Activated T-helper 1 cell treated with anti-CD3 and anti-CD28 coated beads, Interleukin-12 subunit alpha, Interleukin-12 subunit beta, Interleukin-2, Interleukin-4 antibody, amounts not matched to agents 30 ng/mL and 10 ng/mL and 1 ng/mL, durations not matched to agents 14 hours and 24 hours and 36 hours (primary cell): ENCODE results near the gene OR51G2. TPM values are rescaled to one million over a fixed set of nuclear protein-coding genes. Genes with fewer than 3 reads are reported as not detected.

Experiments
- DNase-seq: peaks from one replicate; pipeline ENCODE4 v3.0.0; 2021; ENCODE audit warnings: low spot score
- H3K27ac Mint-ChIP-seq: one replicate; pipeline ENCODE4 v1.8.0; 2021; ENCODE audit warnings: mild to moderate bottlenecking, mixed read lengths
- H3K27me3 Mint-ChIP-seq: one replicate; pipeline ENCODE4 v1.8.0; 2022; ENCODE audit warnings: mild to moderate bottlenecking, moderate library complexity, mixed read lengths; ENCODE audit not compliant: insufficient read depth
- H3K36me3 Mint-ChIP-seq: one replicate; pipeline ENCODE4 v1.8.0; 2021; ENCODE audit warnings: low read depth, mixed read lengths
- H3K4me1 Mint-ChIP-seq: one replicate; pipeline ENCODE4 v1.8.0; 2021; ENCODE audit warnings: low read depth, mixed read lengths
- H3K4me3 Mint-ChIP-seq: one replicate; pipeline ENCODE4 v1.8.0; 2021; ENCODE audit warnings: mild to moderate bottlenecking, moderate library complexity, mixed read lengths
- H3K9me3 Mint-ChIP-seq: one replicate; pipeline ENCODE4 v1.8.0; 2021; ENCODE audit warnings: mixed read lengths
- intact Hi-C: fragments of 100-400 bp; cut with micrococcal nuclease; formaldehyde crosslinking; loops from one replicate; pipeline ENCODE4 v1.15.1; 2024
- total RNA-seq: library from RNA; stranded (reverse); gene quantifications from 2 replicates; pipeline ENCODE4 v1.2.3, GENCODE V29; 2022

OR51G2 gene
- total RNA-seq, 1 donor from 2014 or later, result not detected

DNA sequence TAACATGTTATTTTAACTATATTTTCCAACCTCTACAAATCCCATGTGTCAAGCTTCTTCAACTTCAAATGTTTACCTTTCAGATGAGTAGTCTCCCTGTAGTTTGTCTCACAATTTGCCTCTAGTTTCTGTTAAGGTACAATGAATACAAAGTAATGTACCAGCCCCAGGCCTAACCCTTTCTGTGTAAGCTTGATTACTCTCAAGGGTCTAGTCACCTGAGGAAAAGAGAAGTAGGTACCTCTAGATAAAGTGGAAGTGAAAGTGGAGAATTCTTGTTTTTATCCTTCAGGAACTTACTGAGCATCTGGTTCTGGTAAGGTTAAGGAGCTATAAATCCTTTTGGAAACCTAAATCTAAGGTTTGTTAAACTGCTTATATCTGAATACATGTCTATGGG, 15.7 kb downstream of the OR51G2 start, which contains the start of gene OR51A7:
TSS of gene OR51A7 (plus strand) at position 300 of the 400 bp plus-strand sequence. CDS start 3,587 bp downstream, outside the sequence.
- no peaks in the 10 kb centered on the region for H3K27me3 Mint-ChIP-seq
- H3K36me3 Mint-ChIP-seq, result no peaks in the 10 kb centered on the region
- intact Hi-C loops, result no loop called here
- H3K4me3 Mint-ChIP-seq, result no peak within 1 kb of the TSS
- no peaks in the 10 kb centered on the region for H3K9me3 Mint-ChIP-seq
- H3K27ac Mint-ChIP-seq, result no peak within 1 kb of the TSS
- H3K4me1 Mint-ChIP-seq, result no peaks in the 10 kb centered on the region
- DNase-seq, result no peak

- peaks cover 4% of the 10 kb centered on the region for H3K27me3 Mint-ChIP-seq
- H3K36me3 Mint-ChIP-seq, result no peaks in the 10 kb centered on the region
- intact Hi-C loops, result no loop called here
- no peak overlapping the region for H3K4me3 Mint-ChIP-seq
- DNase-seq, result no peak
- H3K27ac Mint-ChIP-seq, result no peak overlapping the region
- no peaks in the 10 kb centered on the region for H3K9me3 Mint-ChIP-seq
- no peaks in the 10 kb centered on the region for H3K4me1 Mint-ChIP-seq
These were observed 27.0 kb downstream of the OR51G2 start for GRCh38 chr11:4891996-4892640.

DNA sequence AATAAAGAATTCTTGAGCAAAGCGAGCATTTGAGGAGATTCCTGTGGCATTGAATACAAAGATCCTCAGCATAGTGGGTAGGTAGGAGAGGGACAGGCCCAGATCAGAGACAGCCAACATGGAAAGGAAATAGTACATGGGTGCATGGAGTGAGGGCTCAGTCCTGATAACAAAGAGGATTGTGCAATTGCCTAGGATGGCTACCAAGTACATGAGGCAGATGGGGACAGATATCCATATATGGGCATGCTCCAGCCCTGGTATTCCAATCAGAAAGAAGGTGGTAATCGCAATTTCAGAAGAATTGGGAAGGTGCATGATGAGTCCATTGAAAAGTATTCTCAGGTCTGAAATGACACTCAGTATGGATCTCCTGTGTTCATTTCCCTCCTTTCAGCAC, 28.9 kb downstream of the OR51G2 start:
- Mint-ChIP-seq H3K27me3 (peaks cover 4% of the 10 kb centered on the region), H3K36me3 (no peaks in the 10 kb centered on the region), H3K9me3 (no peaks in the 10 kb centered on the region), H3K4me3 (no peak overlapping the region), H3K27ac (no peak overlapping the region), H3K4me1 (no peaks in the 10 kb centered on the region)
- intact Hi-C loops, result no loop called here
- no peak for DNase-seq

DNA sequence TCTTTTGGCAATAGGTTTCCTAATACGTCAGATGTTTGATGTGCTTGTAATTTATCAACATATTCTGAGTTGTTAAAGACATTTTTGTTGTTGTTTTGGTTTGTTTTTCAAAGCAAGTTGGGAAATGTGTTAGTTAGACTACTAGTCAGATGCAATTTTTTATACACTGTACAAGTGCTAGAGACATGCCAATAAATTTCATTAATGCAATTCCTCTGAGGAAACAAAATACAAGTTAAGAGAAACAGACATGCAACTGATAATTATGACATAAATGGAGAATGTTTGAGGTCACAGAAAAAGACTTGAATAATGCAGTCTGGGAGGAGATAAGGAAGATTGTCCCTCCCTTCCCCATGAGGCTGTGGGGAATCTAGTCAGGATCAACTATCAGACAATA, 31.6 kb downstream of the OR51G2 start:
- no peak overlapping the region for H3K4me3 Mint-ChIP-seq
- H3K4me1 Mint-ChIP-seq, result no peaks in the 10 kb centered on the region
- no peak overlapping the region for H3K27ac Mint-ChIP-seq
- H3K27me3 Mint-ChIP-seq, result peaks cover 4% of the 10 kb centered on the region
- intact Hi-C loops, result no loop called here
- H3K9me3 Mint-ChIP-seq, result no peaks in the 10 kb centered on the region
- no peaks in the 10 kb centered on the region for H3K36me3 Mint-ChIP-seq
- no peak for DNase-seq

DNA sequence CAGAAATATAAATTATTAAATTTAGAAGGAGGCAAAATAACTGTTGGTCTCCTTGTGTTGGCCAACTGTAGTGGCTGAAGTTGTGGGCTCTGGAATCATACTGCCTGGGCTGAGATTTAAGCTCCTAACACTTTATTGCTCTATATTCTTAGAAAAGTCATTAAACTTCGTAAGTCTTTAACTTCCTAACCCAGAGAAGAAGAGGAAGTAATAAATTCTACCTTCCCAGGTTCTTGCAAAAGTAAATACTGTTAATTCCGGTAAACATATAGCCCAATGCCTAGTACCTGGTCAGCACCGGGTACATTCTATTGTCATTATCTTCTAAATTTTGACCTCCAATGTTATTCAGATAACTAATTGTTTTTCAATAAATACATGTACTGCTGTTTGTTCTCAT, 33.0 kb downstream of the OR51G2 start:
- Mint-ChIP-seq H3K4me3 (no peak overlapping the region), H3K4me1 (no peaks in the 10 kb centered on the region), H3K36me3 (no peaks in the 10 kb centered on the region), H3K27me3 (peaks cover 4% of the 10 kb centered on the region), H3K27ac (no peak overlapping the region), H3K9me3 (no peaks in the 10 kb centered on the region)
- DNase-seq, result no peak
- intact Hi-C loops, result no loop called here

- Mint-ChIP-seq H3K9me3 (no peaks in the 10 kb centered on the region), H3K27me3 (no peaks in the 10 kb centered on the region), H3K36me3 (no peaks in the 10 kb centered on the region), H3K4me3 (no peak overlapping the region), H3K27ac (no peak overlapping the region), H3K4me1 (no peaks in the 10 kb centered on the region)
- intact Hi-C loops, result no loop called here
- DNase-seq, result no peak
These were observed 34.8 kb downstream of the OR51G2 start for GRCh38 chr11:4884361-4884760.

- Mint-ChIP-seq H3K27ac (no peak overlapping the region), H3K4me3 (no peak overlapping the region), H3K4me1 (no peaks in the 10 kb centered on the region), H3K9me3 (no peaks in the 10 kb centered on the region), H3K27me3 (no peaks in the 10 kb centered on the region), H3K36me3 (no peaks in the 10 kb centered on the region)
- no peak for DNase-seq
- intact Hi-C loops, result no loop called here
These were observed 36.6 kb downstream of the OR51G2 start for GRCh38 chr11:4882543-4882942.

DNA sequence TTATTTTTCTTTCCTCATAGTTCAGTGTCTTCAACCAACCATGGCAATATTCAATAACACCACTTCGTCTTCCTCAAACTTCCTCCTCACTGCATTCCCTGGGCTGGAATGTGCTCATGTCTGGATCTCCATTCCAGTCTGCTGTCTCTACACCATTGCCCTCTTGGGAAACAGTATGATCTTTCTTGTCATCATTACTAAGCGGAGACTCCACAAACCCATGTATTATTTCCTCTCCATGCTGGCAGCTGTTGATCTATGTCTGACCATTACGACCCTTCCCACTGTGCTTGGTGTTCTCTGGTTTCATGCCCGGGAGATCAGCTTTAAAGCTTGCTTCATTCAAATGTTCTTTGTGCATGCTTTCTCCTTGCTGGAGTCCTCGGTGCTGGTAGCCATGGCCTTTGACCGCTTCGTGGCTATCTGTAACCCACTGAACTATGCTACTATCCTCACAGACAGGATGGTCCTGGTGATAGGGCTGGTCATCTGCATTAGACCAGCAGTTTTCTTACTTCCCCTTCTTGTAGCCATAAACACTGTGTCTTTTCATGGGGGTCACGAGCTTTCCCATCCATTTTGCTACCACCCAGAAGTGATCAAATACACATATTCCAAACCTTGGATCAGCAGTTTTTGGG, 37.2 kb downstream of the OR51G2 start, which contains the start of gene OR51T1:
TSS of gene OR51T1 (plus strand) at position 41 of the 641 bp plus-strand sequence. CDS start at position 41, 0 bp downstream.
- Mint-ChIP-seq H3K4me1 (no peaks in the 10 kb centered on the region), H3K9me3 (no peaks in the 10 kb centered on the region), H3K4me3 (no peak within 1 kb of the TSS), H3K36me3 (no peaks in the 10 kb centered on the region), H3K27ac (no peak within 1 kb of the TSS), H3K27me3 (no peaks in the 10 kb centered on the region)
- intact Hi-C loops, result no loop called here
- no peak for DNase-seq

- intact Hi-C loops, result no loop called here
- Mint-ChIP-seq H3K36me3 (no peaks in the 10 kb centered on the region), H3K4me3 (no peak overlapping the region), H3K27me3 (no peaks in the 10 kb centered on the region), H3K27ac (no peak overlapping the region), H3K9me3 (no peaks in the 10 kb centered on the region), H3K4me1 (no peaks in the 10 kb centered on the region)
- DNase-seq, result no peak
These were observed 38.0 kb downstream of the OR51G2 start for GRCh38 chr11:4881188-4881587.

DNA sequence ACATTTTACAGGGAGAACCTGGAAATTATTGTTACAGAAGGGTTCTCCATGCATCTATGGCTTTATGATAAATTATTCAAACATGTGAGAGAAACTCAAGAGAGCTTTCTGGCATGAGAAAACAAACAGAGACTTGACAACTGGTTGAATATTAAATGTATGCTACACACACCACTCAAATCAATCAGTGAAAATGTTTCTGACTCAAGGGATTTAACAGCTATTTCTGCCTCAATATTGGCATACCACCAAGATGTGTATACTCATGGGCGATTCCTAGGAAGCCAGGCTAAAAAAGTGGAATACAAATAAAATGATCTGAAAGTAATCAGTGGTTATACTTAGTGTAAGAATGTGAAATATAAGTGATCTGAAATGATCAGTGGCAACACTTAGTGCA, 53.3 kb downstream of the OR51G2 start:
- no peaks in the 10 kb centered on the region for H3K36me3 Mint-ChIP-seq
- no peaks in the 10 kb centered on the region for H3K9me3 Mint-ChIP-seq
- no peak for DNase-seq
- H3K27ac Mint-ChIP-seq, result no peak overlapping the region
- no peak overlapping the region for H3K4me3 Mint-ChIP-seq
- intact Hi-C loops, result no loop called here
- H3K4me1 Mint-ChIP-seq, result no peaks in the 10 kb centered on the region
- H3K27me3 Mint-ChIP-seq, result no peaks in the 10 kb centered on the region

DNA sequence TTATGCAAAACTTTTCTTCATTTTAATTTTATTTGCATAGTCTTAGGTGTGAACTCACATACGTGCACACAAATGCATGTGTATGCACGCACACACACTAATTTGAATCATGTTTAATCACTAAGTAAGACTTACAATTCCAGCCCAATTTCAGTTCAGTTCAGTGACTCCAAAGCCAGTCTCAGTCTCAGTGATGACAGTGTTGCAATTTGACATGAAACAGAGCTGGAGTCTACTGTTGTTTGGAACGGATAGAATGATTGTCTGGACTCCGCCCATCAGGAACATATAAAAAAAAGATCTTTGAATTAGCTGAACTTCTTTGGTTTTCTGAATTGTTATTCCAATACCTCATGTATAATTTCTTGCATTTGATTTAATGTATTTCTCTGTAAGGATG, 55.3 kb downstream of the OR51G2 start:
- Mint-ChIP-seq H3K27me3 (no peaks in the 10 kb centered on the region), H3K4me3 (no peak overlapping the region), H3K27ac (no peak overlapping the region), H3K36me3 (no peaks in the 10 kb centered on the region), H3K9me3 (no peaks in the 10 kb centered on the region), H3K4me1 (no peaks in the 10 kb centered on the region)
- intact Hi-C loops, result no loop called here
- no peak for DNase-seq
